SU-DHL-6 (cell line): ENCODE results near the gene WDR93.
"Not testable (repeated sequence)": the region's sequence is repeated elsewhere in the genome, so short reads cannot be mapped to it uniquely, and the experiment has no call there.

Experiments
- H2AFZ ChIP-seq: fragments of 200-600 bp; sonication (generic); 2 replicates; pipeline ENCODE4 v1.6.1; 2014; ENCODE audit warnings: low read depth, mild to moderate bottlenecking, moderate library complexity, mixed read lengths, antibody characterized with exemption, low read length; ENCODE audit not compliant: severe bottlenecking
- H3F3A ChIP-seq: fragments of 200-600 bp; shearing (Covaris generic); 2 replicates; pipeline ENCODE4 v1.6.0; 2016; ENCODE audit warnings: antibody characterized with exemption, mild to moderate bottlenecking; ENCODE audit not compliant: insufficient read depth
- H3K27ac ChIP-seq: fragments of 200-600 bp; sonication (generic); 2 replicates; pipeline ENCODE4 v1.5.1; 2016; ENCODE audit warnings: low read depth, mild to moderate bottlenecking, low read length, moderate library complexity, mixed read lengths
- H3K27me3 ChIP-seq: fragments of 200-600 bp; sonication (generic), shearing (Covaris generic); 2 replicates; pipeline ENCODE4 v1.6.0; 2014; ENCODE audit warnings: mild to moderate bottlenecking, low read length
- H3K36me3 ChIP-seq: fragments of 200-600 bp; sonication (generic); 2 replicates; pipeline ENCODE4 v1.6.1; 2014; ENCODE audit warnings: mild to moderate bottlenecking, low read length, mixed read lengths
- H3K4me2 ChIP-seq: fragments of 300-600, 200-600 bp; shearing (Covaris generic), sonication (generic); 2 replicates; pipeline ENCODE4 v1.6.0; 2014; ENCODE audit warnings: low read length, low read depth, mild to moderate bottlenecking; ENCODE audit not compliant: poor library complexity, severe bottlenecking
- H3K4me3 ChIP-seq: fragments of 200-600 bp; sonication (generic); 2 replicates; pipeline ENCODE4 v1.5.1; 2014; ENCODE audit warnings: antibody characterized with exemption, low read length, mild to moderate bottlenecking, mixed read lengths; ENCODE audit not compliant: insufficient read depth, poor library complexity, severe bottlenecking
- H3K79me2 ChIP-seq: fragments of 200-600 bp; sonication (generic); 2 replicates; pipeline ENCODE4 v1.6.1; 2014; ENCODE audit warnings: mild to moderate bottlenecking, low read length, moderate library complexity; ENCODE audit not compliant: insufficient read depth
- H3K9ac ChIP-seq: fragments of 200-600 bp; sonication (generic); 2 replicates; pipeline ENCODE4 v1.7.0; 2014; ENCODE audit warnings: mild to moderate bottlenecking, low read length
- H3K9me2 ChIP-seq: fragments of 200-600 bp; sonication (generic); replicated peaks from 2 replicates; pipeline ENCODE4 v1.6.1; 2014; ENCODE audit warnings: low read length; ENCODE audit not compliant: insufficient read depth
- H3K9me3 ChIP-seq: fragments of 200-600 bp; sonication (generic); 2 replicates; pipeline ENCODE4 v1.6.1; 2014; ENCODE audit warnings: low read length, mixed read lengths; ENCODE audit not compliant: insufficient read depth
- H4K20me1 ChIP-seq: fragments of 200-600 bp; sonication (generic); 2 replicates; pipeline ENCODE4 v1.6.1; 2014; ENCODE audit warnings: low read depth, mild to moderate bottlenecking, antibody characterized with exemption, low read length, moderate library complexity, mixed read lengths
- CTCF ChIP-seq: fragments of 200-600 bp; sonication (generic); IDR thresholded peaks from one replicate; pipeline ENCODE4 v1.5.1; 2017; ENCODE audit warnings: antibody characterized with exemption, mild to moderate bottlenecking, low read length, moderate library complexity; ENCODE audit not compliant: insufficient read depth, poor library complexity, severe bottlenecking
- EZH2phosphoT487 ChIP-seq: fragments of 200-600 bp; sonication (generic), shearing (Covaris generic); conservative IDR thresholded peaks from 2 replicates; pipeline ENCODE4 v1.6.1; 2018; ENCODE audit warnings: mild to moderate bottlenecking, antibody characterized with exemption, low read length, moderate library complexity, mixed read lengths

The WDR93 gene

DNA sequence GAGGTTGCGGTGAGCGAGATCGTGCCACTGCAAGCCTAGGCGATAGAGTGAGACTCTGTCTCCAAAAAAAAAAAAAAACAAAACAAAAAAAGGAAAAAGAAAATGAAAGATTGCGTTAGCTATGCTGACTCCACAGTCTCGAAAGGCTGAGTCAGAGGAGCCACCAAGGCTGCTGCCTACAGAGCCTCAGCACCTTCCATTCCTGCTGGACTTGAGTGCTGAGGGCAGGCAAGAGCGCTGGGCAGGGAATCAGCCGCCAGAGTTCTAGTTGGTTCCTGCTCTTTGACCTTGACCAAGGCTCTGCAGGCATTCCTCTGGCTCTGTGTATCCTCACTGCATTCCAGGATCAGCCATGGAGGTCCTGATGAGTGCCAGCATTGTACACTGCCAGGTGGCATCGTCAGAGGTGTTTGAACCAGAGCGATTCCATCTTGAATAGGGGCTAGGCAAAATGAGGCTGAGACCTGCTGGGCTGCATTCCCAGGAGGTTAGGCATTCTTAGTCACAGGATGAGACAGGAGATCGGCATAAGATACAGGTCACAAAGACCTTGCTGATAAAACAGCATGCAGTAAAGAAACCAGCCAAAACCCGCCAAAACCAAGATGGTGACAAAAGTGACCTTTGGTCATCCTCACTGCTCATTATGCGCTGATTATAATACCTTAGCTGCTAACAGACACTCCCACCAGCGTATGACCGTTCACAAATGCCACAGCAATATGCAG lies 91.4 kb downstream of the WDR93 start:
- H3K36me3 ChIP-seq = no peaks in the 10 kb centered on the region
- H3F3A ChIP-seq = no peaks in the 10 kb centered on the region
- no peak overlapping the region for H2AFZ ChIP-seq
- H3K9me2 ChIP-seq = no peaks in the 10 kb centered on the region
- H3K9me3 ChIP-seq = no peaks in the 10 kb centered on the region
- no peak overlapping the region for H3K4me3 ChIP-seq
- H3K9ac ChIP-seq = no peak overlapping the region
- H3K27me3 ChIP-seq = no peaks in the 10 kb centered on the region
- no peaks in the 10 kb centered on the region for H3K79me2 ChIP-seq
- peak overlapping the region; percentile 13 for H3K4me2 ChIP-seq
- no peaks in the 10 kb centered on the region for H4K20me1 ChIP-seq
- H3K27ac ChIP-seq = no peak overlapping the region
- TF ChIP-seq EZH2phosphoT487 (no peak), CTCF (no peak)

DNA sequence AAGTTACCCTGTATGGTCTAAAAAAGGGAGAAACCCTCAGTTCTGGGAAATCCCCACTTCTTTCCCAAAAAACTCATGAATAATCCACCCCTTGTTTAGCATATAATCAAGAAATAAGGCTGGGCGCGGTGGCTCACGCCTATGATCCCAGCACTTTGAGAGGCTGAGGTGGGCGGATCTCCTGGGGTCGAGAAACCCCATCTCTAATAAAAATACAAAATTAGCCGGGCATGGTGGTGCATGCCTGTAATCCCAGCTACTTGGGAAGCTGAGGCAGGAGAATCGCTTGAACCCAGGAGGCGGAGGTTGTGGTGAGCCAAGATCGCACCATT lies 92.0 kb downstream of the WDR93 start:
- H2AFZ ChIP-seq, H3K9ac ChIP-seq, H3K79me2 ChIP-seq, H3K4me2 ChIP-seq, H3F3A ChIP-seq, H3K27me3 ChIP-seq, H3K4me3 ChIP-seq, H3K36me3 ChIP-seq, H4K20me1 ChIP-seq, H3K9me2 ChIP-seq, H3K27ac ChIP-seq, H3K9me3 ChIP-seq: not testable (repeated sequence)

DNA sequence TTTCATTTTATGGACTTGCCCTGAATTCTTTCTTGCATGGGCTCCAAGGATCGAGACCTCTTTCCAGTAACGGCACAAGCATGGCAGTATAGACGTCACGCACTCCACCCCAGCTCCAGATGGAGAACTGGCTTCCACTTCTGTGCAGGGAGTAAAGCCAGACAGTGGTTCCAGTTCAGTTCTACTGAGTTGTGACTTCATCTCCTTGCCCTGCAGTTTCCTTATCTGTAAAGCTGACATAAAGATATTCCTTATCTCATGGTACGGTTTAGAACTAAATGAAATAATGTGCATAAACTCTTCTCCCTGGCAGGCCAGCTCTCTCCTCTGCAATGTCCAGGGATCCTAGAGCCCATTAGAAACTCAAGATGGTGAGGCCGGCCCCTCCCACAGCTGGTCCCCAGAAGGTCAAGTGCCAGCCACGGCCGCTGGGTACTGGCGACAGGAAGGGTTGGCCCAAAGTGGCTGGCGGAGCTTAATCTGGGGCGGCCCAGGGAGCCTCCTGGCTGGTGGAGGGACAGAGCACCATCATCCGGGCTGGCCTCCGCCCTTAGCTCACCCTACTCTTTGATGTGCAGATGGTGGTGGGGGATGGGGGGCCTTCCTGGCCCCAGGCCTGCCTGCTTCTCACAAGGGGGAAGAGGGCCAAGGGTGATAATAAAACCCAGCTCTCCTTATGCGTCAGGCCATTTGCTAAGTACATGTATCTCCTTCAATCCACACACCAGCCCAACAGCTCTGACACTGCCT lies 92.7 kb downstream of the WDR93 start:
- Histone ChIP-seq H3K79me2 (no peaks in the 10 kb centered on the region), H3K9me2 (no peaks in the 10 kb centered on the region), H3K27me3 (no peaks in the 10 kb centered on the region), H3K4me2 (no peak overlapping the region), H3K27ac (no peak overlapping the region), H2AFZ (no peak overlapping the region), H3K4me3 (no peak overlapping the region), H3F3A (no peaks in the 10 kb centered on the region), H3K9me3 (no peaks in the 10 kb centered on the region), H3K9ac (no peak overlapping the region), H4K20me1 (no peaks in the 10 kb centered on the region), H3K36me3 (no peaks in the 10 kb centered on the region)
- no peak for TF ChIP-seq CTCF
- TF ChIP-seq EZH2phosphoT487 = no peak
